OCI-LY3 (cell line): Measurements from ENCODE around the gene PPP2R5A.

ENCODE experiments used
- EZH2phosphoT487 ChIP-seq: fragments of 200-600 bp; shearing (Covaris generic); IDR thresholded peaks from 2 replicates; pipeline ENCODE4 v1.6.1; 2018; ENCODE audit warnings: antibody characterized with exemption, mixed run types, low read depth
- TF ChIP-seq, protein P1 (sequence below): fragments of 200-600, 300-600 bp; sonication (generic); IDR thresholded peaks from 2 replicates; pipeline ENCODE4 v1.5.1; 2014; ENCODE audit warnings: antibody characterized with exemption, low read length, low read depth

DNA sequence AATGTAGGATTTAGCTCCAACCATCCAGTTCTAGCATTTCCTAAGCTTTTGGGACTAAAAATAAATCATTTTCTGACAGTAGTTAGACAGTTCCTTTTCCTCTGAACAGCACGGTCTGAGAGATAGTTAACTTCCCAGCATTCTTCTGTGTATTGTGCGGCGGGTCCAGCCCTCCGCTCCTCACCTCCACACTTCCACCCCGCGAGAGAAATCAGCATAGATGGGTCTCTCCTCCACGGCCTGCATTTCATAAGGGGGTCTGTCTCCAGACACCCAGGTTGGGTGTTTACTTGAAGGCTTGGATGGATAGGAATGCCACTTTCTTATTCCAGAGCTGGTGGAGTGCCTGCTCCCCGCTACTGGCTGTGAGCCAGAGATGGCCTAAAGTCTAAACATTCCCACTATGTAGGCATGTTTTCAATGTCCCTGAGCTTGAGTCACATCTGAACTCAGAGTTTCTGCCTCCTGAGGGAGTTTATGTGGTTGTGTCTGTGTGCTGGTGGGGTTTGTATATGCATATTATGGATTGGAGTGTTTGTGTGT, 38.0 kb upstream of the PPP2R5A start:
- TF ChIP-seq, protein P1, sequence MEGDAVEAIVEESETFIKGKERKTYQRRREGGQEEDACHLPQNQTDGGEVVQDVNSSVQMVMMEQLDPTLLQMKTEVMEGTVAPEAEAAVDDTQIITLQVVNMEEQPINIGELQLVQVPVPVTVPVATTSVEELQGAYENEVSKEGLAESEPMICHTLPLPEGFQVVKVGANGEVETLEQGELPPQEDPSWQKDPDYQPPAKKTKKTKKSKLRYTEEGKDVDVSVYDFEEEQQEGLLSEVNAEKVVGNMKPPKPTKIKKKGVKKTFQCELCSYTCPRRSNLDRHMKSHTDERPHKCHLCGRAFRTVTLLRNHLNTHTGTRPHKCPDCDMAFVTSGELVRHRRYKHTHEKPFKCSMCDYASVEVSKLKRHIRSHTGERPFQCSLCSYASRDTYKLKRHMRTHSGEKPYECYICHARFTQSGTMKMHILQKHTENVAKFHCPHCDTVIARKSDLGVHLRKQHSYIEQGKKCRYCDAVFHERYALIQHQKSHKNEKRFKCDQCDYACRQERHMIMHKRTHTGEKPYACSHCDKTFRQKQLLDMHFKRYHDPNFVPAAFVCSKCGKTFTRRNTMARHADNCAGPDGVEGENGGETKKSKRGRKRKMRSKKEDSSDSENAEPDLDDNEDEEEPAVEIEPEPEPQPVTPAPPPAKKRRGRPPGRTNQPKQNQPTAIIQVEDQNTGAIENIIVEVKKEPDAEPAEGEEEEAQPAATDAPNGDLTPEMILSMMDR = no peak
- TF ChIP-seq EZH2phosphoT487 = no peak
